ENCODE results near the gene PFDN6.

The PFDN6 gene

GRCh38 chr6:33294086-33294823 is 4.9 kb downstream of the PFDN6 start:
- in situ Hi-C loops (cut with MboI; ENCODE audit: low sequenced_read_pairs): no loop called here

GRCh38 chr6:33295621-33296369 is 6.4 kb downstream of the PFDN6 start:
- in situ Hi-C loops (cut with MboI; ENCODE audit: low sequenced_read_pairs): no loop called here

GRCh38 chr6:33296797-33297405 is 7.5 kb downstream of the PFDN6 start:
- in situ Hi-C loops (cut with MboI; ENCODE audit: low sequenced_read_pairs): no loop called here

- in situ Hi-C loops (cut with MboI; ENCODE audit: low sequenced_read_pairs): no loop called here
Measured at GRCh38 chr6:33297406-33297955, 8.1 kb downstream of the PFDN6 start.

GRCh38 chr6:33297956-33298772 is 8.8 kb downstream of the PFDN6 start:
- in situ Hi-C loops (cut with MboI; ENCODE audit: low sequenced_read_pairs): no loop called here

GRCh38 chr6:33298773-33299236 is 9.4 kb downstream of the PFDN6 start, which contains the start of gene RGL2:
Gene RGL2, minus strand, starts transcription at chr6:33298942. Its CDS starts 332 bp downstream, at chr6:33298610.
- in situ Hi-C loops (cut with MboI; ENCODE audit: low sequenced_read_pairs): no loop called here

GRCh38 chr6:33299237-33299944 is 10.0 kb downstream of the PFDN6 start:
- in situ Hi-C loops (cut with MboI; ENCODE audit: low sequenced_read_pairs): no loop called here

- in situ Hi-C loops (cut with MboI; ENCODE audit: low sequenced_read_pairs): no loop called here
Measured at GRCh38 chr6:33301877-33302276, 12.5 kb downstream of the PFDN6 start.

- in situ Hi-C loops (cut with MboI; ENCODE audit: low sequenced_read_pairs): no loop called here
Measured at GRCh38 chr6:33304216-33304615, 14.8 kb downstream of the PFDN6 start.

GRCh38 chr6:33305052-33305451 is 15.7 kb downstream of the PFDN6 start:
- in situ Hi-C loops (cut with MboI; ENCODE audit: low sequenced_read_pairs): no loop called here

- in situ Hi-C loops (cut with MboI; ENCODE audit: low sequenced_read_pairs): no loop called here
Measured at GRCh38 chr6:33306356-33306755, 17.0 kb downstream of the PFDN6 start.

GRCh38 chr6:33312361-33313104 is 23.1 kb downstream of the PFDN6 start:
- in situ Hi-C loops (cut with MboI; ENCODE audit: low sequenced_read_pairs): no loop called here

- in situ Hi-C loops (cut with MboI; ENCODE audit: low sequenced_read_pairs): no loop called here
Measured at GRCh38 chr6:33313105-33313708, 23.8 kb downstream of the PFDN6 start.

GRCh38 chr6:33313709-33314514 is 24.5 kb downstream of the PFDN6 start, which contains the start of gene TAPBP:
Gene TAPBP, minus strand, starts transcription at chr6:33314078. Its CDS starts 37 bp downstream, at chr6:33314041.
- in situ Hi-C loops (cut with MboI; ENCODE audit: low sequenced_read_pairs): no loop called here

GRCh38 chr6:33314515-33314942 is 25.1 kb downstream of the PFDN6 start:
- in situ Hi-C loops (cut with MboI; ENCODE audit: low sequenced_read_pairs): no loop called here

- in situ Hi-C loops (cut with MboI; ENCODE audit: low sequenced_read_pairs): no loop called here
Measured at GRCh38 chr6:33314943-33315792, 25.8 kb downstream of the PFDN6 start.
